Chondrocyte (in vitro differentiated cells): Measurements from ENCODE around the gene TMTC1. TPM values are rescaled to one million over a fixed set of nuclear protein-coding genes. Genes with fewer than 3 reads are reported as not detected.
"Not testable (repeated sequence)": the region's sequence is repeated elsewhere in the genome, so short reads cannot be mapped to it uniquely, and the experiment has no call there.

Experiments
- DNase-seq: peaks from one replicate; pipeline ENCODE4 v3.0.0; 2021; ENCODE audit warnings: mixed read lengths, low spot score
- H3K27ac Mint-ChIP-seq: one replicate; pipeline ENCODE4 v1.8.0; 2021; ENCODE audit warnings: mild to moderate bottlenecking, moderate library complexity, mixed read lengths; ENCODE audit not compliant: unreplicated experiment
- H3K27me3 Mint-ChIP-seq: 2 replicates; pipeline ENCODE4 v1.8.0; 2021; ENCODE audit warnings: low read depth, mixed read lengths
- H3K36me3 Mint-ChIP-seq: 2 replicates; pipeline ENCODE4 v1.8.0; 2021; ENCODE audit warnings: low read depth, mixed read lengths
- H3K4me1 Mint-ChIP-seq: 2 replicates; pipeline ENCODE4 v1.8.0; 2021; ENCODE audit warnings: low read depth, mild to moderate bottlenecking, mixed read lengths
- H3K4me3 Mint-ChIP-seq: one replicate; pipeline ENCODE4 v1.8.0; 2021; ENCODE audit warnings: mild to moderate bottlenecking, moderate library complexity, mixed read lengths; ENCODE audit not compliant: unreplicated experiment
- H3K9me3 Mint-ChIP-seq: 2 replicates; pipeline ENCODE4 v1.8.0; 2021; ENCODE audit warnings: low read depth, mixed read lengths
- total RNA-seq: library from RNA; stranded (reverse); gene quantifications from 3 replicates; pipeline ENCODE4 v1.2.1, GENCODE V29; 2021
- TF ChIP-seq, protein P1 (sequence below): fragments of 200-600 bp; sonication (generic); IDR thresholded peaks from 2 replicates; pipeline ENCODE4 v1.5.0; 2021; ENCODE audit warnings: antibody characterized with exemption, mild to moderate bottlenecking, moderate library complexity

TMTC1 gene
- total RNA-seq, 1 donor from 2014 or later = 25.2 TPM

DNA sequence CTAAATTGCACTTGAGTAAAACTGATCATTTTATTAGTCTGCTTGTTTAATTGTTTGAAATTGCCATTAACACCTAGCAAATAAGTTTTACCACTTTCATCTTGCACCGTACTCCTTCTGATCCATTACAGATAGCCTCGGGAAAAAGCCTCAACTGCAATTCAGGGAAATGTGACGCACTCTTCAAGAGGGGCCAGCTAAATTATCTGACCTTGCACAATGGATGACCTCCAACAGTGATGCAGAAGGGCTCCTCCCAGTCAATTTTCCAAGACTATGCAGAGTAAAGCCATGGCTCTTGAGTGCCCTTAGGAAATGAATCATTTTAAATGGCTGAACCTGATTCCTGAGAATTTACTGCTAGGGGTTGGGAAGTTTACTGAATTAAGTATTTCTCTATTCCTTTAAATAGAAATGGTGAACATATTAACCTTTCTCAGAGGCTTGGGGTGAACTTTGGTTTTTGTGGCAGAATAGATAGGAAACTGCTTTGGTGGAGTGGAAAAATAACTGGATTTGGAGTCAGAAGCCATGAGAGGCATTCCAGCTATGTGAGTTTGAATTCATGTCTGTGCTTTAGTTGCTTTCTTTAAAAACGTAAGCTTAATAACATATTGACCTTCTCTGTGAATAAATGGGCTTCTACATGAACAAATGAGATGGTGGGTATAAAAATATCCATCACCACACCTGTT is 221.5 kb downstream of the TMTC1 start:
- no peak for DNase-seq
- Mint-ChIP-seq H3K27me3 (no peaks in the 10 kb centered on the region), H3K9me3 (no peaks in the 10 kb centered on the region), H3K4me3 (peak overlapping the region; percentile 0), H3K36me3 (peaks cover 10% of the 10 kb centered on the region), H3K27ac (peak overlapping the region; percentile 80), H3K4me1 (peaks cover 52% of the 10 kb centered on the region)
- TF ChIP-seq, protein P1, sequence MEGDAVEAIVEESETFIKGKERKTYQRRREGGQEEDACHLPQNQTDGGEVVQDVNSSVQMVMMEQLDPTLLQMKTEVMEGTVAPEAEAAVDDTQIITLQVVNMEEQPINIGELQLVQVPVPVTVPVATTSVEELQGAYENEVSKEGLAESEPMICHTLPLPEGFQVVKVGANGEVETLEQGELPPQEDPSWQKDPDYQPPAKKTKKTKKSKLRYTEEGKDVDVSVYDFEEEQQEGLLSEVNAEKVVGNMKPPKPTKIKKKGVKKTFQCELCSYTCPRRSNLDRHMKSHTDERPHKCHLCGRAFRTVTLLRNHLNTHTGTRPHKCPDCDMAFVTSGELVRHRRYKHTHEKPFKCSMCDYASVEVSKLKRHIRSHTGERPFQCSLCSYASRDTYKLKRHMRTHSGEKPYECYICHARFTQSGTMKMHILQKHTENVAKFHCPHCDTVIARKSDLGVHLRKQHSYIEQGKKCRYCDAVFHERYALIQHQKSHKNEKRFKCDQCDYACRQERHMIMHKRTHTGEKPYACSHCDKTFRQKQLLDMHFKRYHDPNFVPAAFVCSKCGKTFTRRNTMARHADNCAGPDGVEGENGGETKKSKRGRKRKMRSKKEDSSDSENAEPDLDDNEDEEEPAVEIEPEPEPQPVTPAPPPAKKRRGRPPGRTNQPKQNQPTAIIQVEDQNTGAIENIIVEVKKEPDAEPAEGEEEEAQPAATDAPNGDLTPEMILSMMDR = no peak

DNA sequence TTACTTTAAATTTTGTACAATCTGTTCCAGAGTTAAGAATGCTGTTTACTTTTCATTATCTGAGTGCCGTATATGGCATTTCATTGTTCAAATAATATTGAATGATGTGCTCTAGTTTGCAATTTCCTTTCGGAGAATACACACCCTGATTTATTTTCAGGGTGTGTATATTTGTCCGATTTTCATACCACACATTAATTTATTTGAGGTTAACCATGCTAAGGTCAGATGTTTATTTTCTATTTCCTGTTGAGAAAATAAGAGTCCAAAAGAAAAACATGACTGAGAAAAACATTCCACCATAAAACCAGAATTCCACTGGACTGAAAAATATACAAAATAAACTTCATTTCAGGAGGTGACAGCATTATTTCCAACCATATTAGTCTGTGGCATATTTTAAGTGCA is 222.1 kb downstream of the TMTC1 start:
- DNase-seq = no peak
- no peaks in the 10 kb centered on the region for H3K27me3 Mint-ChIP-seq
- no peaks in the 10 kb centered on the region for H3K9me3 Mint-ChIP-seq
- TF ChIP-seq, protein P1 = no peak
- peaks cover 13% of the 10 kb centered on the region for H3K36me3 Mint-ChIP-seq
- peaks cover 48% of the 10 kb centered on the region for H3K4me1 Mint-ChIP-seq
- peak overlapping the region; percentile 80 for H3K27ac Mint-ChIP-seq
- peak overlapping the region; percentile 0 for H3K4me3 Mint-ChIP-seq

DNA sequence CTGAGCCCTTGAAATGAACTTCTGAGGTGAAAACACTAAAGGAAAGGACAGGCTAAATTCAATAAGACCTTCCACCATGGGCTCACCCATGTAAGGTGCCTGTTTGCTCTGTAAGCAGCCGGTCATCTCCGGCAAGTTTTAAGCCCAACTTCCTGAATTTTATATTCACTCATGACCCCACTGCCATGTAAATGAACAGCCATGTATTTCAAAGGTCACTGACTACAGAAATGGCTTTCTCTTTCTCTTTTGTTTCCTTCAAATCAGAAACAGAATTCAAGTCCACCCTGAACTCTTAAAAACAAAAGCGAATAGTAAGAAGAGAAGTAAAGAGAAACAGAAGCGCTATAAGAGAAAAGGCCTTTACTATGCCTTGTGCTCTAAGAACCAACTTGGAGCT is 224.5 kb downstream of the TMTC1 start:
- Mint-ChIP-seq H3K27ac (no peak overlapping the region), H3K9me3 (no peaks in the 10 kb centered on the region), H3K36me3 (peaks cover 17% of the 10 kb centered on the region), H3K4me3 (no peak overlapping the region), H3K27me3 (no peaks in the 10 kb centered on the region), H3K4me1 (peaks cover 36% of the 10 kb centered on the region)
- TF ChIP-seq, protein P1 = no peak
- DNase-seq = no peak

GRCh38 chr12:29556363-29556762 is 227.4 kb downstream of the TMTC1 start:
- Mint-ChIP-seq H3K4me3 (no peak overlapping the region), H3K36me3 (peaks cover 13% of the 10 kb centered on the region), H3K27ac (no peak overlapping the region), H3K9me3 (no peaks in the 10 kb centered on the region), H3K4me1 (peaks cover 16% of the 10 kb centered on the region), H3K27me3 (no peaks in the 10 kb centered on the region)
- DNase-seq = no peak
- TF ChIP-seq, protein P1 = no peak

- H3K27me3 Mint-ChIP-seq, H3K4me3 Mint-ChIP-seq, H3K4me1 Mint-ChIP-seq, DNase-seq, H3K9me3 Mint-ChIP-seq, H3K27ac Mint-ChIP-seq: not testable (repeated sequence)
- peaks cover 13% of the 10 kb centered on the region for H3K36me3 Mint-ChIP-seq
These were observed 228.3 kb downstream of the TMTC1 start for GRCh38 chr12:29555451-29555850.
